ENCODE data around the gene GPC1.

The GPC1 gene

GRCh38 chr2:240502430-240503121 lies 67.1 kb downstream of the GPC1 start:
- DNase-seq: no peak

- DNase-seq: no peak
Measured at GRCh38 chr2:240503375-240503774, 67.9 kb downstream of the GPC1 start.

- DNase-seq: no peak
Measured at GRCh38 chr2:240503848-240504247, 68.4 kb downstream of the GPC1 start.

- DNase-seq: no peak
Measured at GRCh38 chr2:240505910-240506309, 70.4 kb downstream of the GPC1 start.

- DNase-seq: no peak
Measured at GRCh38 chr2:240506406-240507059, 71.1 kb downstream of the GPC1 start.

- no peak for DNase-seq
Measured at GRCh38 chr2:240507060-240507777, 71.8 kb downstream of the GPC1 start.

GRCh38 chr2:240507778-240508251 lies 72.4 kb downstream of the GPC1 start:
- no peak for DNase-seq

GRCh38 chr2:240508832-240509545 lies 73.5 kb downstream of the GPC1 start:
- DNase-seq: no peak

GRCh38 chr2:240509667-240510512 lies 74.4 kb downstream of the GPC1 start:
- DNase-seq: no peak

GRCh38 chr2:240510513-240511210 lies 75.2 kb downstream of the GPC1 start:
- no peak for DNase-seq

GRCh38 chr2:240511351-240512108 lies 76.1 kb downstream of the GPC1 start:
- DNase-seq: peak in 1 of 2 donors; percentile 11

- DNase-seq: no peak
Measured at GRCh38 chr2:240512109-240512485, 76.6 kb downstream of the GPC1 start.

GRCh38 chr2:240512666-240513535 lies 77.4 kb downstream of the GPC1 start:
- no peak for DNase-seq

GRCh38 chr2:240513549-240514287 lies 78.3 kb downstream of the GPC1 start:
- peak; percentile 94 for DNase-seq

- no peak for DNase-seq
Measured at GRCh38 chr2:240514631-240515030, 79.2 kb downstream of the GPC1 start.

GRCh38 chr2:240517342-240517741 lies 81.9 kb downstream of the GPC1 start:
- DNase-seq: no peak
